HCT116 (cell line): ENCODE results near the gene SLC25A13. TPM values are rescaled to one million over a fixed set of nuclear protein-coding genes. Genes with fewer than 3 reads are reported as not detected.

Source experiments
- ATAC-seq: fragments of 200-7000 bp; cut with Tn5 transposase; 2 replicates; pipeline ENCODE4 v1.9.1; 2020; ENCODE audit warnings: mild to moderate bottlenecking, moderate library complexity
- BruUV-seq: library from RNA; stranded (reverse); fragments of 400-500 nt; replicated peaks from 2 replicates; lab custom pipeline; 2021; lab: Mats Ljungman, UMichigan
- CTCF ChIA-PET: fragments of 300-600 bp; sonication (Branson Sonifier 250); formaldehyde crosslinking; loops from one replicate; lab custom pipeline; 2021; ENCODE audit warnings: antibody characterized with exemption; lab: Charles Lee
- POLR2A ChIA-PET: fragments of 300-600, 350-600 bp; sonication (Branson Sonifier 250); formaldehyde crosslinking; loops from one replicate; lab custom pipeline; 2021; ENCODE audit warnings: antibody characterized with exemption; lab: Charles Lee
- RAD21 ChIA-PET, 2 experiments: fragments of 300-600 bp; sonication (Branson Sonifier 250); formaldehyde crosslinking; loops; one replicate each; lab custom pipeline; 2023; ENCODE audit warnings: low total read pairs in 2 of 2; ENCODE audit not compliant: uncharacterized antibody in 2 of 2, unreplicated experiment in 2 of 2, low non-redundant PET in 1 of 2; lab: Charles Lee
- DNase-seq: peaks from one replicate; pipeline ENCODE4 v3.0.0-alpha.2; 2010; ENCODE audit warnings: low read depth, low spot score
- H2AFZ ChIP-seq: fragments of 200-600 bp; shearing (Covaris generic), sonication (generic); 2 replicates; pipeline ENCODE4 v1.6.1; 2017; ENCODE audit warnings: low read depth, mixed run types, mixed read lengths, antibody characterized with exemption, low read length; ENCODE audit not compliant: poor library complexity, severe bottlenecking
- H3K27ac ChIP-seq: 2 replicates; pipeline ENCODE4 v1.5.1; 2012; ENCODE audit warnings: low read depth, low read length
- H3K27me3 ChIP-seq: fragments of 200-600 bp; sonication (generic); 2 replicates; pipeline ENCODE4 v1.6.1; 2016; ENCODE audit warnings: mixed run types, low read length, mixed read lengths; ENCODE audit not compliant: insufficient read depth
- H3K36me3 ChIP-seq, 2 experiments: fragments of 200-500 bp in 1 of 2; fragments of 200-600 bp in 1 of 2; sonication (Bioruptor generic) in 1 of 2; sonication (generic) in 1 of 2; 2 replicates each; pipeline versions ENCODE4 v1.5.1 to v1.6.1; 2014 to 2016; ENCODE audit warnings: low read length in 2 of 2, inconsistent platforms in 1 of 2, mixed read lengths in 1 of 2, mixed run types in 1 of 2; ENCODE audit not compliant: insufficient read depth in 2 of 2, control insufficient read depth in 1 of 2
- H3K4me1 ChIP-seq, 2 experiments: fragments of 200-600 bp in 1 of 2; sonication (generic) in 1 of 2; 2 replicates each; pipeline versions ENCODE4 v1.5.1 to v1.6.1; 2012 to 2017; ENCODE audit warnings: low read length in 2 of 2, inconsistent platforms in 1 of 2, mild to moderate bottlenecking in 1 of 2, mixed read lengths in 1 of 2, mixed run types in 1 of 2, moderate library complexity in 1 of 2; ENCODE audit not compliant: insufficient read depth in 2 of 2, control insufficient read depth in 1 of 2
- H3K4me2 ChIP-seq: fragments of 200-600 bp; sonication (generic); 2 replicates; pipeline ENCODE4 v1.6.1; 2017; ENCODE audit warnings: mixed run types, low read length, mixed read lengths
- H3K4me3 ChIP-seq, 2 experiments: fragments of 200-600 bp in 1 of 2; sonication (generic) in 1 of 2; replicated peaks in 1 of 2; 2 replicates each; pipeline ENCODE4 v1.5.1; 2011 to 2016; ENCODE audit warnings: low read length in 2 of 2, control low read depth in 1 of 2, low read depth in 1 of 2, mild to moderate bottlenecking in 1 of 2, mixed read lengths in 1 of 2, mixed run types in 1 of 2
- H3K79me2 ChIP-seq: fragments of 200-600 bp; sonication (generic); 2 replicates; pipeline ENCODE4 v1.6.1; 2017; ENCODE audit warnings: mild to moderate bottlenecking, mixed run types, low read length, moderate library complexity, mixed read lengths; ENCODE audit not compliant: insufficient read depth
- H3K9ac ChIP-seq: fragments of 200-600 bp; sonication (generic); 2 replicates; pipeline ENCODE4 v1.6.1; 2016; ENCODE audit warnings: low read length, mixed read lengths
- H3K9me2 ChIP-seq: fragments of 200-600 bp; sonication (generic), shearing (Covaris generic); 2 replicates; pipeline ENCODE4 v1.6.1; 2017; ENCODE audit warnings: mixed run types, mild to moderate bottlenecking, moderate library complexity; ENCODE audit not compliant: insufficient read depth
- H3K9me3 ChIP-seq, 2 experiments: fragments of 200-500 bp in 1 of 2; fragments of 200-600 bp in 1 of 2; sonication (Bioruptor generic) in 1 of 2; sonication (generic) in 1 of 2; 2 replicates each; pipeline ENCODE4 v1.6.1; 2014 to 2017; ENCODE audit warnings: low read length in 2 of 2, mixed read lengths in 2 of 2, inconsistent platforms in 1 of 2, low read depth in 1 of 2, mild to moderate bottlenecking in 1 of 2, mixed run types in 1 of 2, moderate library complexity in 1 of 2; ENCODE audit not compliant: control insufficient read depth in 1 of 2, insufficient read depth in 1 of 2
- H4K20me1 ChIP-seq: fragments of 200-600 bp; sonication (generic), shearing (Covaris generic); 2 replicates; pipeline ENCODE4 v1.6.1; 2017; ENCODE audit warnings: mixed run types, mild to moderate bottlenecking, moderate library complexity; ENCODE audit not compliant: insufficient read depth
- CBX3 ChIP-seq: IDR thresholded peaks from 2 replicates; pipeline ENCODE4 v1.6.1; 2012; ENCODE audit warnings: low read depth
- EZH2 ChIP-seq: fragments of 200-600 bp; sonication (generic); IDR thresholded peaks from 2 replicates; pipeline ENCODE4 v1.6.1; 2017; ENCODE audit warnings: antibody characterized with exemption, mixed run types
- FOSL1 ChIP-seq: IDR thresholded peaks from 2 replicates; pipeline ENCODE4 v1.6.1; 2012; ENCODE audit warnings: low read depth
- JUND ChIP-seq: IDR thresholded peaks from 2 replicates; pipeline ENCODE4 v1.6.1; 2012
- RAD21 ChIP-seq: IDR thresholded peaks from 2 replicates; pipeline ENCODE4 v1.6.1; 2012; ENCODE audit warnings: low read depth, mild to moderate bottlenecking
- SRF ChIP-seq: IDR thresholded peaks from 2 replicates; pipeline ENCODE4 v1.6.1; 2012; ENCODE audit warnings: low read depth
- TCF7L2 ChIP-seq: IDR thresholded peaks from 2 replicates; pipeline ENCODE4 v1.7.0; 2011; ENCODE audit warnings: borderline replicate concordance, inconsistent platforms; ENCODE audit not compliant: insufficient read depth, insufficient read length; ENCODE audit errors: extremely low read depth
- ZFX ChIP-seq: fragments of 450-650 bp; IDR thresholded peaks from 2 replicates; pipeline ENCODE4 v1.6.1; 2017
- intact Hi-C: fragments of 100-400 bp; cut with micrococcal nuclease; formaldehyde crosslinking; loops from 2 replicates; pipeline ENCODE4 v1.10.0; 2022
- total RNA-seq: library from RNA; stranded (reverse); gene quantifications from one replicate; pipeline ENCODE4 v1.2.1, GENCODE V29; 2021; ENCODE audit not compliant: unreplicated experiment
- TF ChIP-seq, protein P1 (sequence below): IDR thresholded peaks from 2 replicates; pipeline ENCODE4 v1.6.1; 2012
- TF ChIP-seq, protein P2 (sequence below), 3 experiments: fragments of 200-600 bp in 1 of 3; sonication (generic) in 1 of 3; IDR thresholded peaks in 2 of 3; conservative IDR thresholded peaks in 1 of 3; 2 replicates each; pipeline ENCODE4 v1.5.1; 2012 to 2017; ENCODE audit warnings: low read depth in 2 of 3, low read length in 2 of 3, antibody characterized with exemption in 1 of 3, borderline replicate concordance in 1 of 3, control low read depth in 1 of 3, mild to moderate bottlenecking in 1 of 3, mixed read lengths in 1 of 3, mixed run types in 1 of 3, moderate library complexity in 1 of 3; ENCODE audit not compliant: insufficient read depth in 1 of 3

SLC25A13 gene
- total RNA-seq, 1 experiment from 2014 or later = 19.3 TPM

DNA sequence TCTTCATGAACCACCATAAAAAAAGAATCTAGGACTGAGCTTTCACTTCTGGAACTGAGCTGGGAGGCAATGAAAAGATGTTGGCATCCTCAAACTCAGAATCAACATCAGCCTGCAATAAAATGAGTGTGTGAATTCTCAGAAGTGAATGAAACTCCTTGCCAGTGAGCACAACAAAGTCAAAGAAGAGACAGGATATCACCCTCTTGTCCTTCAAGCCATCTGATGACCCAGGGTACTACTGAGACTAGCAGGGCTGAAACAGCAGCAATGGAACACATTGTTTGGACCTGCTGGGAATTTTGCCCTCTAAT is 13.0 kb downstream of the SLC25A13 start:
- no peak overlapping the region for H3K27ac ChIP-seq
- no peak overlapping the region for H3K9ac ChIP-seq
- DNase-seq = no peak
- no peak overlapping the region for H2AFZ ChIP-seq
- intact Hi-C loops = no loop called here
- POLR2A ChIA-PET = no interaction called here
- RAD21 ChIA-PET = no interaction called here
- BruUV-seq = no TSS peak
- H3K9me3 ChIP-seq = no peaks in the 10 kb centered on the region
- no peaks in the 10 kb centered on the region for H3K36me3 ChIP-seq
- peaks cover 9% of the 10 kb centered on the region; the same call in 1 of the 2 replicates for H4K20me1 ChIP-seq
- H3K9me2 ChIP-seq = no peaks in the 10 kb centered on the region
- H3K4me2 ChIP-seq = no peak overlapping the region
- CTCF ChIA-PET = no interaction called here
- no peak overlapping the region for H3K4me3 ChIP-seq
- TF ChIP-seq, protein P1, sequence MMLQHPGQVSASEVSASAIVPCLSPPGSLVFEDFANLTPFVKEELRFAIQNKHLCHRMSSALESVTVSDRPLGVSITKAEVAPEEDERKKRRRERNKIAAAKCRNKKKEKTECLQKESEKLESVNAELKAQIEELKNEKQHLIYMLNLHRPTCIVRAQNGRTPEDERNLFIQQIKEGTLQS = no peak
- TF ChIP-seq CBX3 = no peak
- TF ChIP-seq ZFX = no peak
- no peak for TF ChIP-seq SRF
- TF ChIP-seq, protein P2, sequence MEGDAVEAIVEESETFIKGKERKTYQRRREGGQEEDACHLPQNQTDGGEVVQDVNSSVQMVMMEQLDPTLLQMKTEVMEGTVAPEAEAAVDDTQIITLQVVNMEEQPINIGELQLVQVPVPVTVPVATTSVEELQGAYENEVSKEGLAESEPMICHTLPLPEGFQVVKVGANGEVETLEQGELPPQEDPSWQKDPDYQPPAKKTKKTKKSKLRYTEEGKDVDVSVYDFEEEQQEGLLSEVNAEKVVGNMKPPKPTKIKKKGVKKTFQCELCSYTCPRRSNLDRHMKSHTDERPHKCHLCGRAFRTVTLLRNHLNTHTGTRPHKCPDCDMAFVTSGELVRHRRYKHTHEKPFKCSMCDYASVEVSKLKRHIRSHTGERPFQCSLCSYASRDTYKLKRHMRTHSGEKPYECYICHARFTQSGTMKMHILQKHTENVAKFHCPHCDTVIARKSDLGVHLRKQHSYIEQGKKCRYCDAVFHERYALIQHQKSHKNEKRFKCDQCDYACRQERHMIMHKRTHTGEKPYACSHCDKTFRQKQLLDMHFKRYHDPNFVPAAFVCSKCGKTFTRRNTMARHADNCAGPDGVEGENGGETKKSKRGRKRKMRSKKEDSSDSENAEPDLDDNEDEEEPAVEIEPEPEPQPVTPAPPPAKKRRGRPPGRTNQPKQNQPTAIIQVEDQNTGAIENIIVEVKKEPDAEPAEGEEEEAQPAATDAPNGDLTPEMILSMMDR (IDR thresholded peaks at IDR 0.05 in 2 of 3, conservative IDR thresholded peaks at IDR 0.05 in 1 of 3; ENCODE audit: borderline replicate concordance in 1 of 3, insufficient read depth in 1 of 3, low read depth in 2 of 3, low read length in 2 of 3) = no peak
- TF ChIP-seq TCF7L2 = no peak
- no peak for TF ChIP-seq FOSL1
- TF ChIP-seq JUND = no peak
- TF ChIP-seq RAD21 = no peak
- no peak for TF ChIP-seq EZH2
- H3K79me2 ChIP-seq = peaks cover 87% of the 10 kb centered on the region
- no peaks in the 10 kb centered on the region for H3K27me3 ChIP-seq
- ATAC-seq = no peak
- peaks cover 2 to 8% of the 10 kb centered on the region in 2 experiments; a peak in 1 of 4 replicates for H3K4me1 ChIP-seq
